Stimulated activated CD4-positive, alpha-beta T cell treated with anti-CD3 and anti-CD28 coated beads, Interleukin-1b, Interleukin-23, amount 100 ng/mL, for 4 hours (primary cell): Measurements from ENCODE around the gene MTUS2.

Experiments
- DNase-seq, 2 donors: peaks; one replicate each; pipeline ENCODE4 v3.0.0-alpha.2; 2020; ENCODE audit warnings: low read depth in 2 of 2

The MTUS2 gene

DNA sequence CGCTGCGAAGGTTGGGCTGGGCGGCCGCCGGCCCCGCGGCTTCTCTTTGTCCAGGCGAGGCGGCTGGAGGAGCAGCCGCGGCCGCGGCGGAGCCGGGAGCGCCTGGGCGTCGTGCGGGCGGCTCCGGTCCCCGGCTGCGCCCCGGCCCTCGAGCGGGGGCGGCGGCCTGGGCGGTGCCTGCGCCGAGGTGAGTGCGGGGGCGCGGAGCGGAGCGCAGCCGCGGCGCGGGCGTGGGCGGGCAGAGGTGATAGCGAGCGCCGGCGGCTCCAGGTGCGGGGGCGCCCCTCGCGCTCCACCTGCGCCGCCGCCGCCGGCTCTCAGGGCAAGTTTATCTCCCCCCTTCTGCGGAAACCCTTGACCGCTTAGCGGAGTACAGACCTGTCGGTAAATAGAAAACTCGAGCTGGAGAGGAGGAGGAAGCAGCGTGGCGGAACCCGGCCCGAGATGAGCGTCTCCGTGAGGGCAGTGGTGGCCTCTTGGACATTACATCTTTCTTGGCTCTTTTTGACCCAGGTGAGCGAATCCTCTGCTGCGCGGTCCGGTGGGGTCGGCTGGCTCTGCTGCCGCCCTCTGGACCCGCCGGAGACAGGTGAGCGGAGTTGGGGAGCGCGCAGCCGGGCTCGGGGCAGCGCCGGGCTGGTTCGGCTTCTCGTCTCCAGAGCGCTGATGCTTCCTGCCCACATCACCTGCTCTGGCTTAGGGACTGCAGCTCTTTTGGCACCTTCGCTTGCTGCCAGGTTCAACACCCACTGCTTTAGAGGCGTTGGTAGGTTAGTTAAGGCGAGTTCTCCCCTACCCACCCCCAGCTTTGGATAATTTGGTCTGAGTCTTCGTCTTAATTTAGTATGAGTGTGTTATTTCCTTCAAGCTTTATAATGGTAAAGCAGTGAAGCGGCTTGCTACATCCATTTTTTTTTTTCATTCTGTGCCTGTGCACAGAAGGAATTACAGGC is at the start of gene MTUS2:
MTUS2 (plus strand) TSS at position 241 of the 953 bp plus-strand sequence.
- DNase-seq, result peak; percentile 41 to 46

DNA sequence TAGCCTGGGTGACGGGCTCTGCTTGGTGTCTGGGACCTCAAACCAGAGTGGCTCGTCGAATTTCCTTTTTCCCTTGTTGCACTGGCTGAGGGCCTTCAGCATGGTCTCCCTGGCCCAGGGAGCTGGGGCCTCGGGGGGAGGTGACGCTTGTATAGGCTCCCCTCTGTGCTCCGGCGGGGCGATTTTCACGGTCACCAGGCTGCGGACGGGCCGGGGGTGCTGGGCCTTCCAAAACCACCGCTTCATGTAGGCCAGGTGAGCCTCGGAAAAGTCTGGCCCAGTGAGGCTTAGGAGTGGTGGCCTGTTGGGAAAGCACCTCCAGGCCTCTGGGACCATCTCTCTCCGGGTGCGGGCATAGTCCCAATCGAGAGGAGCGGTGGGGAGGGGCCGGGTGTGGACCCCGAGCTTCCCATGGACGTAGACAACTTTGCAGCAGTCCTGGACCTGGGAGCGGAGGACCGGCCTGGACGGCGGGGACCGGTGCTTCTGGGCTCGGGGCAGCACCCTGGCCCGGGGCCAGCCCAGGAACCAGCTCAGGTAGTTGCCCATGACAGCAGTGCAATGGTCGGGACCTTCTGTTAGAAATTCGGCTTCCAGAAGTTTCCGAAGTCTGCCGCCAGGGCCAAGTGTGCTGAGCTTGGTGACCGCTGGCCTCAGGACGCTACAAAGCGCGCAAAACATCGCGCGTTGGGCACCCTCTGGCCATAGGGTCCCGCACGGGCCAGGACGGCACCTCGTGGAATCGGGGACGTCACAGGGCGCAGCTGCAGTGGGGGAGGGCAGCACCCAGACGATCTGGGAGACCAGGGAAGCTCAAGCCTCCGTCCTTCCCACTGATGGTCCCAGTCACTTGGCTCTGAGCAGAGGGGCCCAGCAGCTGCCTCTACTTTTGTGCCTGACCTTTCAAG is 41.6 kb upstream of the MTUS2 start:
- DNase-seq, result no peak

DNA sequence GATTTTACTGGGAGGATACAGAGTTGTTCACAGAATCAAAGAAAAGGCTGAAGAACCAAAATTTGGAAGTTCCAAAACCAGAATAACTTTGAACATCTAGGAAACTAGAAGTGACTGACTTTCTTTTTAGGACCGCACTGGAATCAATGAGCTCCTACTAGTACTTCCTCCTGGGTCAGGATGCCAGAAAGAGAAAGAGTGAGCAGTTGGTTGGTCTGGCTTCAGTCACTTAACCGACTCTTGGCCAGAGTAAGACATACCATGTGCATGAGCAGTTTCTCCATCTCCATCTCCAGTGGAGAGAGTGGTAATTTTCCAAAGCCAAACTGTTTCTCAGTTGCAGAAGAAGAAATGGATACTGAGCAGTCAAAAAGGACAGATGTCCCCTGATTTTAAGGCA is 27.1 kb upstream of the MTUS2 start:
- no peak for DNase-seq

DNA sequence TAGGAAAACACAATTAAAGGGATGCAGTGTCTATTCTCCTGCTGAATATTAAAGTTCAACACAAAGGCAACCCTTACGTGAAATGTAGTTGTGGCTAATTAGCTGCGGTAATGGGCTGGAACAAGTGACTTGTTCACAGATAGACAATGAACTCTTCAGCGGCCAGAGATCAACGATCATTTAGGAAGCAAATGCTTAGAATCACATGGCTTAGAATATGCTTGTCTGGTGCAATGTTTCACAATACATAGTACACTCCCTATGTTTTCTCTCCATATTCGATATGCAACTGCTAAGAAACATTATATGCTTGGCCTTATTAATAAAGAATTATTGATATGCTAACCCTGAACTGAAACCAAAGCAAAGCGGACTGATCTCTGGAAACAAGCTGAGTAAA is 25.7 kb upstream of the MTUS2 start:
- DNase-seq, result no peak

DNA sequence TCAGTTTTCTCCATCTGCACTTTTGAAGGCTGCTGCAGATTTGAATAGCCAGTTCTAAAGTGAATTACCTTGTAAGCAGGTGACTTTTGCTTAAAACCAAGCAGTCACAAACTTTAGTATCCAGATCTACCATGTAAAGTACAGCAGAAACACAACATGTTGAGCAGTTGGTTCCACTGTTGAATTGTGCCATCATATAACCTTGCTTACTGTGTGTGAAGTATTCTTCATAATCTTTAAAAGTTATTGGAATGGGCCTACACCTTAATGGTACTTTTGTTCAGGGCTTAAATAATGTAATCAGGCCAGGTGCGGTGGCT is 23.2 kb upstream of the MTUS2 start:
- DNase-seq, result no peak

DNA sequence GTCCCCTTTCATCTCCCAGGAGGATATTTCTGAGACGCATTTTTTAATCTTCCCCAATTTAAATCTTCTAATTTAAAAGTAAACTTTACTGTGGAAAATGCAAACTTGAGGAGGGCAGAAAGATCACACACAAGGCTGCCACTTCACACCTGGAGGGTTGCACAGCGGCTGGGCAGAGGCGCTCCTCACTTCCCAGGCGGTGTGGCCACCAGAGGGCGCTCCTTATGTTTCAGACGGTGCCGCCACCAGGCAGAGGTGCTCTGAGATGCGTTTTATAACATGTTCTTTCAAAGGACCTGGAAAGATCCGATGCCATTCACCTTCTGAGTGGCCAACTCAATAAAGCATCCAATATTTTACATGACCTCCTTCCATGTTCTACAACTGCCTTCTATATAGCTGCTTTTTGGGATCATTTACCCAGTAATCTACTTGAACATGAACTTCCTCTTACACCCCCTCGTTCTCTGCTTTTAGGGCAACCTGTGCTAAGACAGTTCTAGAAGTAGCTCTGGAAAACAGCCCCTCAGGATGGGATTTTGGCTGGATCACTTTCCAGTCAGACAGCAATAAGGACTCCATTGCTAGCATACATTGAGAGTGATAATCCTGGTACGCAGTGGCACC is 14.8 kb upstream of the MTUS2 start:
- peak in 1 of 2 donors; percentile 24 for DNase-seq

DNA sequence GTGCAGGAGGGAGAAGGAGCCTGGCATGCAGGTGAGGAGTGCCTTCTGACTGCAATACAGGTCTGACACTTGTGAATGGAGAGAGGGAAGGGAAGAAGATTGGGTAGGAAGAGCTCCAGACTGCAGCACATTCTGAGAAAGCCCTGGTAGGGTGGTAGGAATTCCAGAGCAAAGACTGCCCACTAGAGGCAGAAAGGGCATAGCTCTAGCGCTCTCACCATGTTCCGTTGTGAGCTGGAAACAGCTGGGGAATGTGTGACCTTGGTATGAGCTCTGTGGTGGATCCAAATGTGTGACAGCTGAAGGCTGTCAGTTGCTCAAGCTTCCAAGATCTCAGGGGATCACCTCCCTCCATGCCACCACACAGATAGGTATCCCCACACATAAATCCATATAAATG is 2.9 kb upstream of the MTUS2 start:
- DNase-seq, result no peak

DNA sequence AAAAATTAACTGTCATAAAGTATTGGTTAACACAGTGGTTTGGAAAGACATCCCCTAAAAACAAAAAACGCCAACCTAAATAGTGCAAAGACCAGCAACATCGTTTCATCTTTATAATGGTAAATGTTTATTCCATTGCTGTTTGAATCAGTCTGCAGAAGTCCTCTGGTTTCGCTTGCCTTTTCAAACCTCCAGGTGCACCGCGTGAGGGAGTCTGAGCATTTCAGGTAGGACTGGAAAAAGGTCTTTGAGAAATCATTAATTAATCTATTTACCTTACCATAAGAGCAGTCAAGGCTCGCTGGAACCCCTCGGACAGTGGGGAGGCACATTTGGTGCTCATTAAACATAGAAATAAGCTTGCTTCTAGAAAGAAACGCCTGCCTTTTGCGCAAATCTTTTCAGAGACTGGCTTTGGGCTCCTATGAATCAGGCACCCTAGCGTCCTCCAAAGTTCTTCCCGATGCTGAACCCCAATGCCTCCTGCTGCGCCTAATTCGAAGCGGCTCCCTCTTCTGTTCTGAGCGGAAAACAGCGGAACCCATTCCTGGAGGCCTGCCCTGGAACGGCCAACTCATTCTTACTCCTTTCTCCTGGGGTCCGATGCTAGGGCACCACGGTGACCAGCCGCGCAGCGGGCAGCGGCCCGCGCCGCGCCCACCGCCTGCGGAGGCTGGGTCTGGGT is 951 bp upstream of the MTUS2 start:
- DNase-seq, result no peak

DNA sequence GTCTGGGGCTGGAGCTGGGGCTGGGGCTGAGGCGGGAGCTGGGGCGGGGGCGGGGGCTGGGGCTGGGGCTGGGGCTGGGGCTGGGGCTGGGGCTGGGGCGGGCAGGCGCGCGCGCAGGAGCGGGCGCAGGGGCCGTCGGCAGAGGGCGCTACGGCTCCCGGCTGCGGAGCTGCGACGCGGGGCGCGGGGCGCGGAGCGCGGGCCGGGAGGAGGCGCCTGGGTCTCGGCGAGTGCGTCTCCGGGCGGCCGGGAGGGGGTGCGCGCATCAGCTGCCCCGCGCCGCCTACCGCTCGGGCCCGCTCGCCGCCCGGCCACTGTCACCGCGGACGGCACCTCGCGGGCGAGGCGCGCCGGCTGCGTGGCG is 422 bp upstream of the MTUS2 start:
- DNase-seq, result peak; percentile 23 to 41

DNA sequence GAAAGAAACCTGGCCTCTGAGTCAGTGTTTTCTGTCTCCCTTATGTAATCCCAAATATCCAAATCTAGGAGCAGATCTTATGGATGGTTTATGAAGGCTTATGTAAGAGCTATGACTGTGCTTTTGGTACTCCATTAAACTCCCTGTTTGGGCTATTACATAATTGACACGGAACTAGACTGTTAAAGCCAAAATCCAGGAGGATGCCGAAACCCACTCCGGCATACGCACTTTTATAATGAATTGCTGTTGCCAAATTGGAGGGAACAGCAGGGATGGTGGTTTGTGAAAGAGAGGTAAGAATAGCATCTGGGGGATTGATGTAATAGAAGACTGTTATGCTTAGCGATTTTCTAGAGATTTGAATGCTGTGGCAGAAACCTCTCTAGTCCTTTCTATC is 2.0 kb downstream of the MTUS2 start:
- DNase-seq, result no peak

DNA sequence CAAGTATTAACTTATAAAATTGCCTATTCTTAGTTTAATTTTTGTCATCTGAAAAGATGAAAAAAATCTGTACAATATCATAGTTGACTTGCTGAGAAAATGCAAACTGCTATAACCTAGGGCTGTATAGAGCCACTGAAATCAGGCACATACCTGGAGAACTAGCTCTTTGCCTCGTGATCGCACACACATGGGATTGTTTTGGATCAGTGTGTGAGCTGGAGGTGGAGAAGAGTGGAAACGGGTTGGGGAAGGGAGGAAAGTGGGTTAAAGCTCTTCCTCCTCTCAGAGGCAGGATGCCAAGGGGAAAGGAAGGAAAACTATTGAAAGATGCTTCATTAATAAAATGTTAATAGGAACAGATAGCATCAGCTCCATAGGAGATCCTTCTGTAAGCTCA is 2.7 kb downstream of the MTUS2 start:
- no peak for DNase-seq

DNA sequence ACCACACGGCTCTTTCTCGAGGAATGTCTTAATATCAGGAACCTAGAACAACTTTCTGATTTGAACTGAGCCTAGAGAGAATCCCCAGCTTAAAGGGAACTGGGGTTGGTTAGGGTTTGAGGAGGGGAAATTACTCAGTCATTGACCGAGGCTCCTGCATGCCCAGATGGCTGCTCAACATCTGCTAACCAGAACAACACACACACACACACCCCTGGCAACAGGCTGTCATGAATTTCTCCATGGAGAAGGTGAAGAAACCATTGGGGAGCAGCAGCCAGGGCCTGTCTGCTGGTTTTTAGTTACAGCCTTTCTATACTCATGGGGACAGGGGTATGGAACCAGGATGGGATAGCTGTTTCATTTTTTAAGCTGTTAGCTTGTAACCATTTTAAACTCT is 5.2 kb downstream of the MTUS2 start:
- DNase-seq, result no peak

DNA sequence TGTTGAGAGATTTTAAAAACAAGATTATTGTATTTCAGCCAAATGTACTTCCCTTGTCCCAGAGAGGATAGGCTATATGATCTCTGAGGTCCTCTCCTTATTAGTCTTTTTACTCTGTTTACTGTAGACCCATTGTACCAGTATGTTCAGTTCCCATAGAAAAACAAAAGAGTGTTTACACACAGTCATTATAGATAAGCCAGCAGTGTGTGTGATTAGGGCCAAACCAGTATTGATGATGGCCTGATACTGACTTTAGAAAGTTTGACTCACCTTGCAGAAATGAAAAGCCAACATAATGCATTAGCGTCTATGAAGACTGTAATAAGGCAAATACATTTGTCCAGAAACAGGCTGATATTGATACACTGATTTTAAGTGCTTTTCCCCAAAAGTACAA is 6.2 kb downstream of the MTUS2 start:
- DNase-seq, result no peak

DNA sequence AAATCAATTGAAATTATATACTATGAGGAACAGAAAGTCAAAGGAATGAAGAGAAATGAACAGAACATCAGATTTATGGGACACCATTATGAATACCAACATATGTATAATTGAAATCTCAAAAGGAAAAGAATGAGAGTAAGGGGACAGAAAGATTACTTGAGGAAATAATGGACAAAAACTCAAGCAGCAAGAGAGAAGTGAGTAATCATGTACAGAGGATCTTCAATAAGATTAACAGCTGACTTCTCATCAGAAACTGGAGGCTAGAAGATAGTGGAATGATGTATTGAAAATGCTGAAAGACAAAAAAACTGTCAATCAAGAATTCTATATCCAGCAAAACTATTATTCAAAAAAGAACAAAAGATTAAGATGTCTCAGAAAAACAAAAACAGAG is 10.4 kb downstream of the MTUS2 start:
- no peak for DNase-seq

DNA sequence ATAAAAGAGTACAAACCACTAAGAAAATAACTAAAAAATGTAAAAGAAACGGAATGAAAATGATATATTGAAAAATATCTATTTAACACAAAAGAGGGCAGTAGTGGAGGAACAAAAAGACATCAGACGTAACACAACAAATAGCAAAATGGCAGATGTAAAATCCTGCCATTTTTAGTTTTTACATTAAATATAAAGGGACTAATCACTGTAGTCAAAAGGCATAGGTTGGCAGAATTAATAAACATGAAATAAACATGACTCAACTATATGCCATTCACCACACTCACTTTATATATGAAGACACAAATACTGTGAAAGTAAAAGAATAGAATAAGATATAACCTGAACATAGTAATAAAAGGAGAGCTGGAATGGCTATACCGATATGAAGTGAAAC is 11.0 kb downstream of the MTUS2 start:
- DNase-seq, result no peak

DNA sequence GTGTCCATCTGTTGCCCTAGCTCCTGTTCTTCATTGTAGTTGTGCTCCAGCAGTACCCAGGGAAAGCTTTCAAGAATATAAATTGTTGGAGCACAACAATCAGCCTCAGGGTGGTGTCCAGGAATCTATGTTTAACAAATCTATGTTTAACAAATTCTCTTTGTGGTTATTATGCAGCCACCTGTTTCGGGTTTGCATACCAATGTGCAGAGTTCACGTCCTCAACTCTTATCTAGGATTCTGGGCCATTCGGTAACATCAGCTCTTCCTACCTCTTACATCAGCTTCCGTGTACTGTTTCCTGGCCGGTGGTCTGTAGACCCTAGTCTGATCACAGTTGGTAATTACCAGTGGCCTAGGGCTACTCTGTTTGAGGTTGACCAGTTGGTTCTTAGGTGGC is 17.0 kb downstream of the MTUS2 start:
- DNase-seq, result no peak

DNA sequence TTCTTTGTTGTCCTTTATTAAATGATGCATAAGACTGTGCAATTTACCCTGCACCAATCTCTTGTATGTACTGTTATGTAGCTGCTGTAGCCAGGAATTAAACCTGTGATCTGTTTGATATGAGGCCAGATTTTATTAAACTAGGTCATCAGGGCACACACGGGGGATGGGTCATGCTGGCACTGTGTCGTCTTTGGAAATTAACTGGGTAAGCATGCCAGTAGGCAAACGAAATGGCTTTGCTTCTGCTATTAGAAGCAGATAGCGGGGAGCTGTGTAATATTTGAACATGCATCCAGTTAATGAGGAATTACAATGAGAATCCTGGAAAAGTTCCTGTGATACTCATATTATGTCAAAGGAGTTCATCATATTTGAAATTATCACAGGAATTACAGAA is 23.5 kb downstream of the MTUS2 start:
- no peak for DNase-seq

DNA sequence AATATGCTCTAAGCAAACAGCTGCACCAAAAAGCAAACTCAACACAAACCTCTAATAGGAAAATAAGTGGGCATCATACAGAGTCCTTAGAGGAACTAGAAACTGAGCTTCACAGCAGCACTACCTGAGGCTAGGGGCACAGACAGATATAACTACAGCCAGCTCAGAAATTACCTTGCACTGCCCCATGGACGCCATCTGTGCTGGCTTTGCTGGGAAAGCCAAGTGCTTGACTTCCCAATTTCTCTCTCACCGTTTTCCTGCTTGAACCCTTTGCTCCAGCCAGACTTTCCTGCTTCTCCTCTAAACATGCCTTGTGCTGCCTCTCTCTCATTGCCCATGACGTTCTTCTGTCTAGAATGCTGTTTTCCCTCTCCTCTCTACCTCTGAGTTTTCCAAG is 29.3 kb downstream of the MTUS2 start:
- no peak for DNase-seq

DNA sequence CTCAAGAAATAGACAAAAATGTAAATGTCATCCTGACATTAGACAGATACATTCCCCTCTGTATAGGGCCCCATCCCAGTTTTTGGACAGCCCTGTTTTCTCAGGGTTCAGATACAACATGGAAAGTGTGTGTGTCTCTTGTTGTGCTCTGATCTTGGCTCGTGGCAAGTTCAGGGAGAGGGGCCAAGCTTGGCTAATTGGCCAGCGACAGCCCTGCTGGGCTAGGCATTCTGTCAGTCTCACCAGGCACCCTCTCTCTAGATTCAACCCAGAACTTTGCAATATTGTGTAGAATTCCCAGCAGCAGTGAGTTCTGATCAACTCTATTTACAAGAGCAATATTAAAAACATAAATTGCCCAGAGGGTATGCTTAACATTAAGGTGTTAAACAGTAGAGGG is 30.1 kb downstream of the MTUS2 start:
- DNase-seq, result no peak

DNA sequence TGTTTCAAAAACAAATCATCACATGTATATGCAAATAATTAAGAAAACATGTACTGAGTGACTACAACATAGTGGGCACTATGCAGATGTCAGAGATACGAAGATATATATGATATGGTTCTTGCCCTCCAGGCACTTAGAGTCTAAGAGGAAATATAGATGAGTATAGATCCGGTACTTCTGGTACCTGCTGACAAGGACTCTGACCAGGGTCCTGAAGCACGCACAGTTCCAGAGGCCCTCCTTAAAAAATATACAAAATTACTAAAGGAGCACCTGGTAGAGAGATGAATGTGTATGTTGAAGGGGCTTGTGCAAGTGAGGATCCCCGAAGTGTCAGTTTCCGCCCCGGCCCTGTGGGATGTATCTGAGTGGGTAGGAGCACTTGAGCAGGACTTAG is 31.3 kb downstream of the MTUS2 start:
- no peak for DNase-seq

DNA sequence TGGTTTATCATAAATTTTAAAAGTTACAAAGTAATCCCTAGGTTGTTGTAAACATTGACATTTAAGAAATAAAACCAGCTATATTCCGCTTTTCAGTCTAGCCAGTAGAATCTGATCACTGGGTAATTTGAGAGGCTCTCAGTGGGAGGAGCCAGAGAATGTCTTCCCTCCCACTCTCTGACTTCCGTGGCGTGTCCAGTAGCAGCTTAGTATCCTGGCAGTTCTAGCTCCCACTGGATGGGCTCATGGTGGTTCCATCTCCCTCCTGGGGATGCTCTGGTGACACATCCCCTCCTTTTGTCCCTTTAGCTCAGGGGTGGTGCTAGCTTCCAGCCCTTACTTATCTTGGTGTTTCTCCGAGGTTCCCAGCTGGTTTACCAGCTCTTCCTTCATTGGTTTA is 34.5 kb downstream of the MTUS2 start:
- no peak for DNase-seq

DNA sequence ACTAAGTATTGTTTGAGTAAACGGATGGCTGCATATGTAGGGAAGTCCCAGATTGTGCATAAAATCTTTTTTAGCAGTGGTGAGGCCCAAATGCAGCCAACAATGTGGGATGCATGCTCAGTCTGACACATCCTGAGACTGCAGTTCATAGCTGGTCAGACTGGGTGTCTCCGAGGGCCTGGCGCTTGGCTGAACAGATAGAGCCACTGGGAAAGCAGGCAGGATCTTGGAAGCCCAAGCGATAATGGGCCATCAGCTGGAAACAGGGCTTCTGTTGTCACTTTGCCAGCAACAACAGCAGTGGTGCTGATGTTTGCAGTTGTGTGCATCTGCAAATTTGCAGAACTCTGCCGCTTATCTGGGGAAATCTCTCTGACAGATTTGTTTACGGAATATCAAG is 36.1 kb downstream of the MTUS2 start:
- DNase-seq, result no peak
